Measurements from ENCODE around the gene CYP27A1. TPM values are rescaled to one million over a fixed set of nuclear protein-coding genes. Genes with fewer than 3 reads are reported as not detected.

The CYP27A1 gene
- total and polyA plus RNA-seq, 9 of the 15 experiments (the other 6 are each of a cell fraction or from before 2014, with no cell fraction given): 0.20 TPM; not detected in 8

DNA sequence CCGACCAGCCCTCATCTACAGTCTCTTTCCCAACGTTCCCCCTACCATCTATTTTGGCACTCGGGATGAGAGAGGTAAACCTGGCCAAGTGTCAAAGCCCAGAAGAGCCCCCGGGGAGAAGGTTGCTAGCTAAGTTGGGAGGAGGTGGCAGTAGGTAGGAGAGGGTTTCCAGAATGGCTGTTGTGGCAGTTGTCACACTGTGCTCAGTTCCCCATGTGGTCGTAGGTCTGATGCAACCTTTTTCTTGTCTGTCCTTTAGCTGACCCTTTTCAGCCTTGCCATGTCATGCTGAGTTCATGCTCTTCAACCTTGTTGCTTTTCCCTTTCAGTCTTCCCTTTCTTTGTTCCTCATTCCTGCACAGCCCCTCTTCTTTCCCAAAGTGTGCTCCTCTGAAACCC lies 36.8 kb upstream of the CYP27A1 start (continued):
- TF ChIP-seq ARNT (IDR thresholded peaks at IDR 0.05): 0 out of 4 replicates have a peak, but pooled peaks of 1 of the 2 experiments have one; percentile 44
- no peak for TF ChIP-seq GATAD2B (IDR thresholded peaks at IDR 0.05; ENCODE audit: borderline replicate concordance)
- no peak for TF ChIP-seq CBX1 (IDR thresholded peaks at IDR 0.05; ENCODE audit: low read depth)
- TF ChIP-seq SRSF7 (optimal IDR thresholded peaks at IDR 0.05; ENCODE audit: low read depth, low read length): no peak
- TF ChIP-seq CEBPG (CRISPR knock-in tag; IDR thresholded peaks at IDR 0.05): peak; percentile 86
- TF ChIP-seq CEBPG (tag; conservative IDR thresholded peaks at IDR 0.05 in 1 of 2, IDR thresholded peaks at IDR 0.05 in 1 of 2): peak; percentile 60 to 65; a peak in 2 of 4 replicates
- peak; percentile 61 for TF ChIP-seq CXXC5 (CRISPR knock-in tag; IDR thresholded peaks at IDR 0.05)
- TF ChIP-seq FOXA1 (IDR thresholded peaks at IDR 0.05; ENCODE audit: borderline replicate concordance): no peak
- TF ChIP-seq, protein P1, sequence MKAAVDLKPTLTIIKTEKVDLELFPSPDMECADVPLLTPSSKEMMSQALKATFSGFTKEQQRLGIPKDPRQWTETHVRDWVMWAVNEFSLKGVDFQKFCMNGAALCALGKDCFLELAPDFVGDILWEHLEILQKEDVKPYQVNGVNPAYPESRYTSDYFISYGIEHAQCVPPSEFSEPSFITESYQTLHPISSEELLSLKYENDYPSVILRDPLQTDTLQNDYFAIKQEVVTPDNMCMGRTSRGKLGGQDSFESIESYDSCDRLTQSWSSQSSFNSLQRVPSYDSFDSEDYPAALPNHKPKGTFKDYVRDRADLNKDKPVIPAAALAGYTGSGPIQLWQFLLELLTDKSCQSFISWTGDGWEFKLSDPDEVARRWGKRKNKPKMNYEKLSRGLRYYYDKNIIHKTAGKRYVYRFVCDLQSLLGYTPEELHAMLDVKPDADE (conservative IDR thresholded peaks at IDR 0.05; ENCODE audit: control insufficient read depth, low read depth, low read length): no peak
- peak; percentile 86 for TF ChIP-seq C11orf30 (IDR thresholded peaks at IDR 0.05; ENCODE audit: low read depth)
- TF ChIP-seq SLC30A9 (CRISPR knock-in tag; IDR thresholded peaks at IDR 0.05): no peak
- TF ChIP-seq ZNF695 (CRISPR knock-in tag; IDR thresholded peaks at IDR 0.05): no peak
- TF ChIP-seq NCOA2 (IDR thresholded peaks at IDR 0.05; ENCODE audit: partially characterized antibody in 2 of 2): no peak
- TF ChIP-seq, protein P2, sequence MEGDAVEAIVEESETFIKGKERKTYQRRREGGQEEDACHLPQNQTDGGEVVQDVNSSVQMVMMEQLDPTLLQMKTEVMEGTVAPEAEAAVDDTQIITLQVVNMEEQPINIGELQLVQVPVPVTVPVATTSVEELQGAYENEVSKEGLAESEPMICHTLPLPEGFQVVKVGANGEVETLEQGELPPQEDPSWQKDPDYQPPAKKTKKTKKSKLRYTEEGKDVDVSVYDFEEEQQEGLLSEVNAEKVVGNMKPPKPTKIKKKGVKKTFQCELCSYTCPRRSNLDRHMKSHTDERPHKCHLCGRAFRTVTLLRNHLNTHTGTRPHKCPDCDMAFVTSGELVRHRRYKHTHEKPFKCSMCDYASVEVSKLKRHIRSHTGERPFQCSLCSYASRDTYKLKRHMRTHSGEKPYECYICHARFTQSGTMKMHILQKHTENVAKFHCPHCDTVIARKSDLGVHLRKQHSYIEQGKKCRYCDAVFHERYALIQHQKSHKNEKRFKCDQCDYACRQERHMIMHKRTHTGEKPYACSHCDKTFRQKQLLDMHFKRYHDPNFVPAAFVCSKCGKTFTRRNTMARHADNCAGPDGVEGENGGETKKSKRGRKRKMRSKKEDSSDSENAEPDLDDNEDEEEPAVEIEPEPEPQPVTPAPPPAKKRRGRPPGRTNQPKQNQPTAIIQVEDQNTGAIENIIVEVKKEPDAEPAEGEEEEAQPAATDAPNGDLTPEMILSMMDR (IDR thresholded peaks at IDR 0.05 in 2 of 3, conservative IDR thresholded peaks at IDR 0.05 in 1 of 3; ENCODE audit: insufficient read depth in 2 of 3, low read depth in 1 of 3, low read length in 3 of 3): no peak
- TF ChIP-seq XRCC3 (IDR thresholded peaks at IDR 0.05): no peak
- no peak for TF ChIP-seq CCNT2 (IDR thresholded peaks at IDR 0.05; ENCODE audit: borderline replicate concordance, extremely low read depth, insufficient read length, low read depth, low read length)
- TF ChIP-seq, protein P3, sequence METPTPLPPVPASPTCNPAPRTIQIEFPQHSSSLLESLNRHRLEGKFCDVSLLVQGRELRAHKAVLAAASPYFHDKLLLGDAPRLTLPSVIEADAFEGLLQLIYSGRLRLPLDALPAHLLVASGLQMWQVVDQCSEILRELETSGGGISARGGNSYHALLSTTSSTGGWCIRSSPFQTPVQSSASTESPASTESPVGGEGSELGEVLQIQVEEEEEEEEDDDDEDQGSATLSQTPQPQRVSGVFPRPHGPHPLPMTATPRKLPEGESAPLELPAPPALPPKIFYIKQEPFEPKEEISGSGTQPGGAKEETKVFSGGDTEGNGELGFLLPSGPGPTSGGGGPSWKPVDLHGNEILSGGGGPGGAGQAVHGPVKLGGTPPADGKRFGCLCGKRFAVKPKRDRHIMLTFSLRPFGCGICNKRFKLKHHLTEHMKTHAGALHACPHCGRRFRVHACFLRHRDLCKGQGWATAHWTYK (CRISPR knock-in tag; IDR thresholded peaks at IDR 0.05): no peak
- TF ChIP-seq RAD51 (IDR thresholded peaks at IDR 0.05; ENCODE audit: borderline replicate concordance, low read depth): no peak
- TF ChIP-seq ZNF75A (CRISPR knock-in tag; IDR thresholded peaks at IDR 0.05): no peak
- no peak for TF ChIP-seq MCM7 (IDR thresholded peaks at IDR 0.05)
- TF ChIP-seq ZFP1 (CRISPR knock-in tag; IDR thresholded peaks at IDR 0.05): no peak
- no peak for TF ChIP-seq SIN3B (IDR thresholded peaks at IDR 0.05; ENCODE audit: low read depth)
- no peak for TF ChIP-seq PTBP1 (IDR thresholded peaks at IDR 0.05; ENCODE audit: low read depth, low read length)
- TF ChIP-seq ZNF764 (CRISPR knock-in tag; IDR thresholded peaks at IDR 0.05; ENCODE audit: low read depth): no peak
- 0 out of 2 replicates have a peak, but pooled peaks have one; percentile 52 for TF ChIP-seq JUND (IDR thresholded peaks at IDR 0.05; ENCODE audit: borderline replicate concordance, low read depth, low read length)
- peak; percentile 79; the same call in 2 of the 3 replicates for TF ChIP-seq JUND (tag; IDR thresholded peaks at IDR 0.05; ENCODE audit: borderline replicate concordance, low read depth, low read length)

All from K562 (cell line).